HG03354 (cell line): Measurements from ENCODE around the gene KRT32.

Experiments
- ATAC-seq: cut with Tn5 transposase; IDR thresholded peaks from one replicate; pipeline ENCODE4 v1.9.1; 2021; ENCODE audit warnings: mild to moderate bottlenecking; ENCODE audit not compliant: unreplicated experiment, poor library complexity, severe bottlenecking

Gene KRT32

GRCh38 chr17:41468346-41468745 is 1.2 kb upstream of the KRT32 start:
- no peak for ATAC-seq

DNA sequence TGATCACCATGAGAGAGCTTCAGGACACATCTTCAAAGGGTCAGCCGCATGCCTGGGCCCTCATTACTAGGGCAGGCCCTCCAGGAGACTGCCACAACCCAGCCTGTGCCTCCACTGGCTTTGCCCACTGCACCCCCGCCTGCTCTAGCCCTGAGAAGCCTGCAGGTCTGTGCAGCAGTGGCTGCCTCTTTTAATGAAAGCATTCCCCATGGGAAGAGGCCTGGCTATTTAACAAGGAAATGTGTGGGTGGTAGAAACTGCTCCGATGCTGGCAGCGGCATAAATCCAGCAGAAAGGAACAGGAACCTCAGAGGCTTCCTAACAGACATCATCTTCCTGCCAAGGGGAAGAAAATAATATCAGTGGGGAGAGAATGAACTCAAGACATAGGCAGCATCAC is 375 bp upstream of the KRT32 start:
- ATAC-seq = no peak

GRCh38 chr17:41464682-41465081 is 2.5 kb downstream of the KRT32 start:
- ATAC-seq = no peak

DNA sequence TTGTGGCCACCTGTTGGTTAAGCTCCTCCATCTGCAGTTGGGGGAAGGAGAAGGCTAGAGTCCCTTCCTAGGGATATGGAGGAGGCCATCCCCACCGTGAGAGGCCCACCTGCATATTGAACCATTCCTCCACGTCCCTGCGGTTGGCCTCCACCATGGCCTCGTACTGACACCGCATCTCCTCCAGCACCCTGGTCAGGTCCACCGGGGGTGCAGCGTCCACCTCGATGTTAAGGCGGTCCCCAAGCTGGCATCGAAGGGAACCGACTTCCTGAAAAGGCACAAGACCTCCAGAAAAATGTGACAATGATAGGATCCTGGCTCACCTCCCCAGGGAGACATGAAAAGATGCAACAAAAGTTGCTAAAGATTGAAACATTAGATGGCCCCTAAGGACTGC is 3.0 kb downstream of the KRT32 start:
- no peak for ATAC-seq

- no peak for ATAC-seq
These were observed 3.4 kb downstream of the KRT32 start for GRCh38 chr17:41463746-41464145.

DNA sequence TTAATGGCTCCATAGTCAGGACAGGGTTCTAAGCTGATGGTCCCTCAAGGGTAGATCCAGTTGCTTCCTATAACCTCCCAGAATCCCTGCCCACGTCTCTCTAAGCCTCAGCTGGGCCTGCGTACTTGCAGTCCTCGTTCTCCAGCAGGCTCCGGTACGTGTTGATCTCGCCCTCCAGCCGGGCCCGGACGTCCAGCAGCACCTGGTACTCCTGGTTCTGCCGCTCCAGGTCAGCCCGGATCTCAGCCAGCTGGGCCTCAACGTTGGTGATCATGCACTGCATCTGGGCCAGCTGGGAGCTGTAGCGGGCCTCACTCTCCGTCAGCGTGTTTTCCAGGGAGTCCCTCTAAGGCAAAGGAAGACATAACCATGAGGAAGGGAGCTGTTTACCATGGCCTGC is 4.5 kb downstream of the KRT32 start:
- ATAC-seq = no peak

GRCh38 chr17:41457676-41458075 is 9.5 kb downstream of the KRT32 start:
- no peak for ATAC-seq

- ATAC-seq = no peak
These were observed 11.0 kb downstream of the KRT32 start for GRCh38 chr17:41456204-41456603.

GRCh38 chr17:41455236-41455635 is 11.9 kb downstream of the KRT32 start:
- ATAC-seq = no peak

GRCh38 chr17:41453066-41453465 is 14.1 kb downstream of the KRT32 start:
- no peak for ATAC-seq

- ATAC-seq = no peak
These were observed 14.9 kb downstream of the KRT32 start for GRCh38 chr17:41452281-41452680.

- ATAC-seq = no peak
These were observed 15.9 kb downstream of the KRT32 start for GRCh38 chr17:41451154-41451728.

DNA sequence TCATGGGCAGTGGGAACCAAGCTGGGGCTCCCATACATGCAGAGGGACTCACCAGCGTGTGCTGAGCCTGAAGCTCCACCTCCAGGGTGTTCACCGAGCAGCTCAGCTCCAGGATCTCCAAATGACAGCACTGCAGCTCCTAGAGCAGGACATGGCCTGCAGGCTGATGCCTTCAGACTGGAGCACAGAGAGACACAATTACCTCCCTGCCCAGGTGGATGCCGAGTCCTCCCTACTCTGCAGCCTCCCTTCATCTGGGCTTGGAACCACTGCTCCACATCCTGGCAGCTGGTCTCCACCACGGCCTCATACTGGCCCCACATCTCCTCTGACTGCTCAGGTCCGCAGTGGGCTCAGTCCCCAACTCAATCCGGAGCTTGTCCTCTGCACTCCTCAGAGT is 18.2 kb downstream of the KRT32 start:
- no peak for ATAC-seq

DNA sequence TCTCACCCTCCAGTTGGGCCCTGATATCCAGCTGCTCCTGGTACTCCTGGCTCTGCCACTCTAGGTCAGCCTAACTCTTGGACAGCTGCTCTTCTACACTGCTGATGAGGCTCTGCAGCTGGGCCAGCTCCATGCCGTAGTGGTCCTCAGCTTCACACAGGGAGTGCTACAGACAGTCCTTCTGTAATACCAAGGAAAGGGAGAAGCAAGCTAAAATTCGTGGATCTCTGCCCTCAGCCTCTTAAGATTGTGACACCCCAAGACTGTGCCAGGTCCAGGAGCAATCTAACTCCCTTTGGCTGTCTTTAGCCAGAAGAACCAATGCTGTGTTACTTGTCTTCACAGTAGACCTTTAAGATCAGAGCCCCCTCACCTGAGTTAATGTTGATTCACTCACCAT is 18.7 kb downstream of the KRT32 start:
- ATAC-seq = no peak

GRCh38 chr17:41446806-41447205 is 20.4 kb downstream of the KRT32 start:
- ATAC-seq = no peak

DNA sequence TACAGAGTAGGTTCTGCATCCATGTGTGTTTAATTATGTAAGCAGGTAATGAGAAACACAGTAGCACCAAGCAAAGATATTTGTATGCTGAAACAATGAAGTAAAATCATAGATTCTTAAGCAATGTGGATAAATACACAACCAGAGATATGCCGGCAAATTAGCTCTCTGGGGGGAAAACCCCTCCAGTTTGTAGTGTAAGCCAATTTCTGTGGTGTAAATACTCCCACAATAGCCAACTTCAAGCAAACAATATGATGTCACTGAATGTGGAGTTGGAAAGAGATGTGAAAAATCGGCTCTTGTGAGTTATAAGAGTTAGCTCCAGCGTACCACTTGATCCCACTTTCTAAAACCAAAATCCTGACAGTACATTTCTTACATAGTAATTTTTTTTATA is 22.5 kb downstream of the KRT32 start:
- no peak for ATAC-seq

- no peak for ATAC-seq
These were observed 23.0 kb downstream of the KRT32 start for GRCh38 chr17:41444186-41444585.

DNA sequence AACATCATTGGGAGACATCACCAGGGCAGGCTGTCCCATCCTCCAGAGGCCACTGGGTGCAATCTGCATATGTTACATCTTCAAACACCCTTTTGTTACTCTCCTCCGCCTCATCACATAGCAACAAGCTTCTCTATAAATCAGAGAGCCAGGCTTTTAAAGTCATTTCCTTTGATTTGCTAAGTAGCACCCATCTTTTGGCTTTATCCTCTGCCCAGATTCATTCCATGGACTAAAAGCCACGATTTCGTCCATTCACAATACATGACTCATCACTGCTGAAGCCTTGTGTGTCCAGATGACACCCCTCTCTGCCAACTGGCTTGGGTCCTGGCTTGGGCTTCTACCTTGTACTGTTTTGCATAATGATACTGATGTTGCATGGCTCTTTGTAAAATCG is 24.4 kb downstream of the KRT32 start:
- ATAC-seq = no peak

- ATAC-seq = no peak
These were observed 26.6 kb downstream of the KRT32 start, which contains the start of gene KRT38 for GRCh38 chr17:41440531-41441033. Gene KRT38 (minus strand): TSS chr17:41440983. CDS start chr17:41440921, 62 bp downstream.

- ATAC-seq = no peak
These were observed 27.8 kb downstream of the KRT32 start for GRCh38 chr17:41439375-41439774.

- ATAC-seq = no peak
These were observed 29.4 kb downstream of the KRT32 start for GRCh38 chr17:41437769-41438168.

GRCh38 chr17:41437254-41437653 is 29.9 kb downstream of the KRT32 start:
- ATAC-seq = no peak
